HCT116 (cell line): Measurements from ENCODE around the gene SET. TPM values are rescaled to one million over a fixed set of nuclear protein-coding genes. Genes with fewer than 3 reads are reported as not detected.
A peak's percentile ranks its signal among the peaks of the same experiment; 100 is the strongest.

Experiments
- ATAC-seq: fragments of 200-7000 bp; cut with Tn5 transposase; 2 replicates; pipeline ENCODE4 v1.9.1; 2020; ENCODE audit warnings: mild to moderate bottlenecking, moderate library complexity
- BruUV-seq: library from RNA; stranded (reverse); fragments of 400-500 nt; replicated peaks from 2 replicates; lab custom pipeline; 2021; lab: Mats Ljungman, UMichigan
- CTCF ChIA-PET: fragments of 300-600 bp; sonication (Branson Sonifier 250); formaldehyde crosslinking; loops from one replicate; lab custom pipeline; 2021; ENCODE audit warnings: antibody characterized with exemption; lab: Charles Lee
- POLR2A ChIA-PET: fragments of 300-600, 350-600 bp; sonication (Branson Sonifier 250); formaldehyde crosslinking; loops from one replicate; lab custom pipeline; 2021; ENCODE audit warnings: antibody characterized with exemption; lab: Charles Lee
- RAD21 ChIA-PET, 2 experiments: fragments of 300-600 bp; sonication (Branson Sonifier 250); formaldehyde crosslinking; loops; one replicate each; lab custom pipeline; 2023; ENCODE audit warnings: low total read pairs in 2 of 2; ENCODE audit not compliant: uncharacterized antibody in 2 of 2, unreplicated experiment in 2 of 2, low non-redundant PET in 1 of 2; lab: Charles Lee
- DNase-seq: peaks from one replicate; pipeline ENCODE4 v3.0.0-alpha.2; 2010; ENCODE audit warnings: low read depth, low spot score
- H2AFZ ChIP-seq: fragments of 200-600 bp; shearing (Covaris generic), sonication (generic); 2 replicates; pipeline ENCODE4 v1.6.1; 2017; ENCODE audit warnings: low read depth, mixed run types, mixed read lengths, antibody characterized with exemption, low read length; ENCODE audit not compliant: poor library complexity, severe bottlenecking
- H3K27ac ChIP-seq: 2 replicates; pipeline ENCODE4 v1.5.1; 2012; ENCODE audit warnings: low read depth, low read length
- H3K27me3 ChIP-seq: fragments of 200-600 bp; sonication (generic); 2 replicates; pipeline ENCODE4 v1.6.1; 2016; ENCODE audit warnings: mixed run types, low read length, mixed read lengths; ENCODE audit not compliant: insufficient read depth
- H3K36me3 ChIP-seq, 2 experiments: fragments of 200-500 bp in 1 of 2; fragments of 200-600 bp in 1 of 2; sonication (Bioruptor generic) in 1 of 2; sonication (generic) in 1 of 2; 2 replicates each; pipeline versions ENCODE4 v1.5.1 to v1.6.1; 2014 to 2016; ENCODE audit warnings: low read length in 2 of 2, inconsistent platforms in 1 of 2, mixed read lengths in 1 of 2, mixed run types in 1 of 2; ENCODE audit not compliant: insufficient read depth in 2 of 2, control insufficient read depth in 1 of 2
- H3K4me1 ChIP-seq, 2 experiments: fragments of 200-600 bp in 1 of 2; sonication (generic) in 1 of 2; 2 replicates each; pipeline versions ENCODE4 v1.5.1 to v1.6.1; 2012 to 2017; ENCODE audit warnings: low read length in 2 of 2, inconsistent platforms in 1 of 2, mild to moderate bottlenecking in 1 of 2, mixed read lengths in 1 of 2, mixed run types in 1 of 2, moderate library complexity in 1 of 2; ENCODE audit not compliant: insufficient read depth in 2 of 2, control insufficient read depth in 1 of 2
- H3K4me2 ChIP-seq: fragments of 200-600 bp; sonication (generic); 2 replicates; pipeline ENCODE4 v1.6.1; 2017; ENCODE audit warnings: mixed run types, low read length, mixed read lengths
- H3K4me3 ChIP-seq, 2 experiments: fragments of 200-600 bp in 1 of 2; sonication (generic) in 1 of 2; replicated peaks in 1 of 2; 2 replicates each; pipeline ENCODE4 v1.5.1; 2011 to 2016; ENCODE audit warnings: low read length in 2 of 2, control low read depth in 1 of 2, low read depth in 1 of 2, mild to moderate bottlenecking in 1 of 2, mixed read lengths in 1 of 2, mixed run types in 1 of 2
- H3K79me2 ChIP-seq: fragments of 200-600 bp; sonication (generic); 2 replicates; pipeline ENCODE4 v1.6.1; 2017; ENCODE audit warnings: mild to moderate bottlenecking, mixed run types, low read length, moderate library complexity, mixed read lengths; ENCODE audit not compliant: insufficient read depth
- H3K9ac ChIP-seq: fragments of 200-600 bp; sonication (generic); 2 replicates; pipeline ENCODE4 v1.6.1; 2016; ENCODE audit warnings: low read length, mixed read lengths
- H3K9me2 ChIP-seq: fragments of 200-600 bp; sonication (generic), shearing (Covaris generic); 2 replicates; pipeline ENCODE4 v1.6.1; 2017; ENCODE audit warnings: mixed run types, mild to moderate bottlenecking, moderate library complexity; ENCODE audit not compliant: insufficient read depth
- H3K9me3 ChIP-seq, 2 experiments: fragments of 200-500 bp in 1 of 2; fragments of 200-600 bp in 1 of 2; sonication (Bioruptor generic) in 1 of 2; sonication (generic) in 1 of 2; 2 replicates each; pipeline ENCODE4 v1.6.1; 2014 to 2017; ENCODE audit warnings: low read length in 2 of 2, mixed read lengths in 2 of 2, inconsistent platforms in 1 of 2, low read depth in 1 of 2, mild to moderate bottlenecking in 1 of 2, mixed run types in 1 of 2, moderate library complexity in 1 of 2; ENCODE audit not compliant: control insufficient read depth in 1 of 2, insufficient read depth in 1 of 2
- H4K20me1 ChIP-seq: fragments of 200-600 bp; sonication (generic), shearing (Covaris generic); 2 replicates; pipeline ENCODE4 v1.6.1; 2017; ENCODE audit warnings: mixed run types, mild to moderate bottlenecking, moderate library complexity; ENCODE audit not compliant: insufficient read depth
- EGR1 ChIP-seq: IDR thresholded peaks from 2 replicates; pipeline ENCODE4 v1.6.1; 2012; ENCODE audit warnings: low read depth
- EZH2 ChIP-seq: fragments of 200-600 bp; sonication (generic); IDR thresholded peaks from 2 replicates; pipeline ENCODE4 v1.6.1; 2017; ENCODE audit warnings: antibody characterized with exemption, mixed run types
- POLR2A ChIP-seq: IDR thresholded peaks from 2 replicates; pipeline ENCODE4 v1.7.0; 2011; ENCODE audit warnings: borderline replicate concordance; ENCODE audit not compliant: insufficient read depth, insufficient read length; ENCODE audit errors: extremely low read depth
- POLR2AphosphoS5 ChIP-seq: IDR thresholded peaks from 2 replicates; pipeline ENCODE4 v1.6.1; 2011; ENCODE audit warnings: mild to moderate bottlenecking, low read depth, low read length, moderate library complexity
- RAD21 ChIP-seq: IDR thresholded peaks from 2 replicates; pipeline ENCODE4 v1.6.1; 2012; ENCODE audit warnings: low read depth, mild to moderate bottlenecking
- SRF ChIP-seq: IDR thresholded peaks from 2 replicates; pipeline ENCODE4 v1.6.1; 2012; ENCODE audit warnings: low read depth
- TCF7L2 ChIP-seq: IDR thresholded peaks from 2 replicates; pipeline ENCODE4 v1.7.0; 2011; ENCODE audit warnings: borderline replicate concordance, inconsistent platforms; ENCODE audit not compliant: insufficient read depth, insufficient read length; ENCODE audit errors: extremely low read depth
- YY1 ChIP-seq: IDR thresholded peaks from 2 replicates; pipeline ENCODE4 v1.6.1; 2011; ENCODE audit warnings: low read length, low read depth, moderate library complexity, mild to moderate bottlenecking; ENCODE audit not compliant: insufficient replicate concordance; ENCODE audit errors: extremely low read depth
- ZFX ChIP-seq: fragments of 450-650 bp; IDR thresholded peaks from 2 replicates; pipeline ENCODE4 v1.6.1; 2017
- intact Hi-C: fragments of 100-400 bp; cut with micrococcal nuclease; formaldehyde crosslinking; loops from 2 replicates; pipeline ENCODE4 v1.10.0; 2022
- total RNA-seq: library from RNA; stranded (reverse); gene quantifications from one replicate; pipeline ENCODE4 v1.2.1, GENCODE V29; 2021; ENCODE audit not compliant: unreplicated experiment
- TF ChIP-seq, protein P1 (sequence below): IDR thresholded peaks from 2 replicates; pipeline ENCODE4 v1.6.1; 2012; ENCODE audit warnings: low read depth

Gene SET
- total RNA-seq, 1 experiment from 2014 or later = 595 TPM

DNA sequence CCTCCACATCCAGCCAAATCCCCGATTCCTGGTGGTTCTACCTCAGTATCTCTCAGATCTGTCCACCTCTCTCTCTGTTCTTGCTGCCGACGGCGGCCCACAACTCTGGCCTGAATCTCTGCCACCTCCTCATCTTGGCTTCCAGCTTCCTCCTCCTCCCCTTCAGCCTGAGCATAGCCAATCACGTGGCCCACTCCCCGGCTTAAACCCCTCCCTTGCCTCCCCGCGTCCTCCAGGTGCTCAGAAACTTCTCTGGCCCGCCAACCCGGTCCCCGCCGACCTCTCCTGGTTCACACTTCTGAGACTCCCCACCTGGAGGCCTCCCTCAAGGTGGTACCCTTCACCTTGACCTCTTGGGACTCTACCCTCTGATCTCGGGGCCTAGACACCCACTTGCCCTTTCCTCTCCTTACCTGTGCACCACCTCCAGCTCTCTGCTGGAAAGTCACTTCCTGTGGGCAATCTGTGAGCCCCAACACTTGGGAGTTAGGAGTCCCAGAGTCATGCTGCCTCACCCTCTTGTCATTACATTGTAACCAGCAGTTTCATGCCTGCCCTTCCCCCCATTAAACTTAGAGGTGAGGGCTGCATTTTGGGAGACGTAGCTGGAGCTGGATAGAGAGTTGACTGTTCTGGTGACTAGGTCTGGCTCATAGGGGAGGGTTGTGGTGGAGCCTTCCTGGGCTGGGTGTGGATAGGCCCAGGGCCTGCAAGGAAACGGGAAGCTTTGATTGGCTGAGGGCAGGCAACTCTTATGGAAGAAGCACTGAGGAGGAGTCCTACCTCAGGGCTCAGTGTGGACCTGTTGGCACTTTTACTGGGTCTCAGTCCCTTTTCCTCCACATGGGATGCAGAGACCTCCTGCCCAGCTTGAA is 4.5 kb upstream of the SET start:
- Histone ChIP-seq H3K9ac (peak overlapping the region; percentile 99), H3K4me3 (peak overlapping the region; percentile 96), H3K79me2 (peaks cover 61% of the 10 kb centered on the region), H3K9me3 (no peaks in the 10 kb centered on the region), H2AFZ (no peak overlapping the region), H3K9me2 (no peaks in the 10 kb centered on the region), H3K27me3 (no peaks in the 10 kb centered on the region), H3K27ac (peak overlapping the region; percentile 94), H3K36me3 (no peaks in the 10 kb centered on the region), H3K4me2 (peak overlapping the region; percentile 83), H3K4me1 (peaks cover 25 to 44% of the 10 kb centered on the region in 2 experiments), H4K20me1 (no peaks in the 10 kb centered on the region)
- ATAC-seq (peak; percentile 72), DNase-seq (peak; percentile 86)
- CTCF ChIA-PET = interaction anchor here (1.0 to 2.6 kb wide), 3 partner anchors 12 to 49 kb away, joined by 3 to 14 read pairs (median 9); partner anchors contain the start of gene PKN3
- TF ChIP-seq POLR2A (peak; percentile 93), YY1 (peak; percentile 46), ZFX (peak; percentile 42; the same call in 1 of the 2 replicates), EZH2 (no peak), RAD21 (no peak), SRF (no peak), POLR2AphosphoS5 (peak; percentile 88), EGR1 (no peak), TCF7L2 (peak; percentile 9)
- TF ChIP-seq, protein P1, sequence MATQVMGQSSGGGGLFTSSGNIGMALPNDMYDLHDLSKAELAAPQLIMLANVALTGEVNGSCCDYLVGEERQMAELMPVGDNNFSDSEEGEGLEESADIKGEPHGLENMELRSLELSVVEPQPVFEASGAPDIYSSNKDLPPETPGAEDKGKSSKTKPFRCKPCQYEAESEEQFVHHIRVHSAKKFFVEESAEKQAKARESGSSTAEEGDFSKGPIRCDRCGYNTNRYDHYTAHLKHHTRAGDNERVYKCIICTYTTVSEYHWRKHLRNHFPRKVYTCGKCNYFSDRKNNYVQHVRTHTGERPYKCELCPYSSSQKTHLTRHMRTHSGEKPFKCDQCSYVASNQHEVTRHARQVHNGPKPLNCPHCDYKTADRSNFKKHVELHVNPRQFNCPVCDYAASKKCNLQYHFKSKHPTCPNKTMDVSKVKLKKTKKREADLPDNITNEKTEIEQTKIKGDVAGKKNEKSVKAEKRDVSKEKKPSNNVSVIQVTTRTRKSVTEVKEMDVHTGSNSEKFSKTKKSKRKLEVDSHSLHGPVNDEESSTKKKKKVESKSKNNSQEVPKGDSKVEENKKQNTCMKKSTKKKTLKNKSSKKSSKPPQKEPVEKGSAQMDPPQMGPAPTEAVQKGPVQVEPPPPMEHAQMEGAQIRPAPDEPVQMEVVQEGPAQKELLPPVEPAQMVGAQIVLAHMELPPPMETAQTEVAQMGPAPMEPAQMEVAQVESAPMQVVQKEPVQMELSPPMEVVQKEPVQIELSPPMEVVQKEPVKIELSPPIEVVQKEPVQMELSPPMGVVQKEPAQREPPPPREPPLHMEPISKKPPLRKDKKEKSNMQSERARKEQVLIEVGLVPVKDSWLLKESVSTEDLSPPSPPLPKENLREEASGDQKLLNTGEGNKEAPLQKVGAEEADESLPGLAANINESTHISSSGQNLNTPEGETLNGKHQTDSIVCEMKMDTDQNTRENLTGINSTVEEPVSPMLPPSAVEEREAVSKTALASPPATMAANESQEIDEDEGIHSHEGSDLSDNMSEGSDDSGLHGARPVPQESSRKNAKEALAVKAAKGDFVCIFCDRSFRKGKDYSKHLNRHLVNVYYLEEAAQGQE = no peak
- RAD21 ChIA-PET = interaction anchor here in 1 of 2 experiments (0.6 kb wide), 1 partner anchor 87 kb away, joined by 4 read pairs; no protein-coding TSS in a partner anchor
- POLR2A ChIA-PET = interaction anchor here (0.6 to 3.4 kb wide), 16 partner anchors 9 to 204 kb away, joined by 3 to 24 read pairs (median 6); partner anchors contain the start of genes SPOUT1 and ZDHHC12
- intact Hi-C loops = no loop called here
- BruUV-seq = no TSS peak
